ENCODE measurements around the gene RBP3.
"Not testable (repeated sequence)": the region's sequence is repeated elsewhere in the genome, so short reads cannot be mapped to it uniquely, and the experiment has no call there.

The RBP3 gene

GRCh38 chr10:47372726-47373125, 24.6 kb downstream of the RBP3 start:
- DNase-seq (ENCODE audit: low read depth): no peak

- DNase-seq (ENCODE audit: low read depth): peak; percentile 29
Measured at GRCh38 chr10:47374611-47375536, 26.7 kb downstream of the RBP3 start.

GRCh38 chr10:47376522-47377220, 28.5 kb downstream of the RBP3 start:
- no peak for DNase-seq (ENCODE audit: low read depth)

GRCh38 chr10:47378183-47378510, 30.0 kb downstream of the RBP3 start:
- no peak for DNase-seq (ENCODE audit: low read depth)

- no peak for DNase-seq (ENCODE audit: low read depth)
Measured at GRCh38 chr10:47378606-47379444, 30.7 kb downstream of the RBP3 start.

GRCh38 chr10:47379445-47379785, 31.3 kb downstream of the RBP3 start:
- DNase-seq (ENCODE audit: low read depth): no peak

- no peak for DNase-seq (ENCODE audit: low read depth)
Measured at GRCh38 chr10:47379901-47380300, 31.7 kb downstream of the RBP3 start.

- DNase-seq (ENCODE audit: low read depth): no peak
Measured at GRCh38 chr10:47380341-47381102, 32.4 kb downstream of the RBP3 start.

- DNase-seq (ENCODE audit: low read depth): no peak
Measured at GRCh38 chr10:47381103-47381395, 32.9 kb downstream of the RBP3 start.

GRCh38 chr10:47381427-47382379, 33.5 kb downstream of the RBP3 start:
- no peak for DNase-seq (ENCODE audit: low read depth)

- no peak for DNase-seq (ENCODE audit: low read depth)
Measured at GRCh38 chr10:47383261-47384147, 35.3 kb downstream of the RBP3 start.

GRCh38 chr10:47384148-47384921, 36.2 kb downstream of the RBP3 start, which contains the start of gene ZNF488:
ZNF488 (minus strand) TSS chr10:47384293; CDS start chr10:47368829, 15,464 bp downstream.
- DNase-seq (ENCODE audit: low read depth): peak; percentile 51

- DNase-seq (ENCODE audit: low read depth): not testable (repeated sequence)
Measured at GRCh38 chr10:47386104-47386503, 37.9 kb downstream of the RBP3 start.

GRCh38 chr10:47388879-47389278, 40.7 kb downstream of the RBP3 start:
- DNase-seq (ENCODE audit: low read depth): no peak

- no peak for DNase-seq (ENCODE audit: low read depth)
Measured at GRCh38 chr10:47389619-47390018, 41.5 kb downstream of the RBP3 start.

- no peak for DNase-seq (ENCODE audit: low read depth)
Measured at GRCh38 chr10:47396311-47396717, 48.2 kb downstream of the RBP3 start.

GRCh38 chr10:47397256-47397655, 49.1 kb downstream of the RBP3 start:
- no peak for DNase-seq (ENCODE audit: low read depth)

- no peak for DNase-seq (ENCODE audit: low read depth)
Measured at GRCh38 chr10:47400251-47400650, 52.1 kb downstream of the RBP3 start.

- no peak for DNase-seq (ENCODE audit: low read depth)
Measured at GRCh38 chr10:47400786-47401185, 52.6 kb downstream of the RBP3 start.

Data from fibroblast of the conjunctiva (primary cell).